Smooth muscle cell (in vitro differentiated cells): ENCODE data around the gene ELL. TPM values are rescaled to one million over a fixed set of nuclear protein-coding genes. Genes with fewer than 3 reads are reported as not detected.

Source experiments
- DNase-seq: peaks from one replicate; lab custom pipeline; 2025; ENCODE audit not compliant: unreplicated experiment; lab: John Stamatoyannopoulos, UW
- H2AFZ ChIP-seq: fragments of 200-600 bp; sonication (generic); 2 replicates; pipeline ENCODE4 v1.6.0; 2016; ENCODE audit warnings: antibody characterized with exemption, low read depth, mild to moderate bottlenecking
- H3F3A ChIP-seq: fragments of 200-600 bp; sonication (generic); 2 replicates; pipeline ENCODE4 v1.6.0; 2017; ENCODE audit warnings: antibody characterized with exemption, low read depth
- H3K27ac ChIP-seq: fragments of 200-600 bp; sonication (generic); 2 replicates; pipeline ENCODE4 v1.5.1; 2016; ENCODE audit warnings: low read depth, mild to moderate bottlenecking
- H3K27me3 ChIP-seq: fragments of 200-600 bp; sonication (generic); 2 replicates; pipeline ENCODE4 v1.6.1; 2016; ENCODE audit warnings: low read depth, mild to moderate bottlenecking
- H3K36me3 ChIP-seq: fragments of 200-600 bp; sonication (generic); 2 replicates; pipeline ENCODE4 v1.5.1; 2016; ENCODE audit warnings: low read depth
- H3K4me1 ChIP-seq: fragments of 200-600 bp; sonication (generic); 2 replicates; pipeline ENCODE4 v1.5.1; 2016; ENCODE audit warnings: low read depth
- H3K4me2 ChIP-seq: fragments of 200-600 bp; sonication (generic); 2 replicates; pipeline ENCODE4 v1.6.0; 2016; ENCODE audit warnings: mild to moderate bottlenecking
- H3K4me3 ChIP-seq: fragments of 200-600 bp; sonication (generic); 2 replicates; pipeline ENCODE4 v1.5.1; 2016; ENCODE audit warnings: mild to moderate bottlenecking
- H3K79me2 ChIP-seq: fragments of 200-600 bp; sonication (generic); 2 replicates; pipeline ENCODE4 v1.6.0; 2016; ENCODE audit warnings: low read depth, mild to moderate bottlenecking
- H3K9ac ChIP-seq: fragments of 200-600 bp; sonication (generic); 2 replicates; pipeline ENCODE4 v1.6.0; 2016; ENCODE audit warnings: low read depth
- H3K9me3 ChIP-seq: fragments of 200-600 bp; sonication (generic); replicated peaks from 2 replicates; pipeline ENCODE4 v1.5.1; 2016; ENCODE audit warnings: low read depth
- H4K20me1 ChIP-seq: fragments of 200-600 bp; sonication (generic); 2 replicates; pipeline ENCODE4 v1.6.0; 2016; ENCODE audit warnings: low read depth
- WGBS: methylation state at CpG from one replicate; pipeline ENCODE4 v1.1.7; 2016; ENCODE audit warnings: low lambda C conversion rate; 5-methylcytosine and 5-hydroxymethylcytosine counted together
- polyA plus RNA-seq: library from polyadenylated mRNA; unstranded; fragments of >200 nt; fragmentation: Nextera tagmentation; extraction: Ambion mirVana; gene quantifications from 2 replicates; pipeline ENCODE4 v1.2.1, GENCODE V29; 2016
- total RNA-seq: library from RNA; depleted of rRNA; stranded (reverse); fragments of >200 nt; gene quantifications from 2 replicates; pipeline ENCODE4 v1.2.3, GENCODE V29; 2014
- TF ChIP-seq, protein P1 (sequence below): fragments of 200-600 bp; sonication (generic); IDR thresholded peaks from 2 replicates; pipeline ENCODE4 v1.5.1; 2017; ENCODE audit warnings: borderline replicate concordance, mild to moderate bottlenecking, antibody characterized with exemption; ENCODE audit not compliant: insufficient read depth, poor library complexity, severe bottlenecking

ELL gene
- total and polyA plus RNA-seq, 2 experiments from 2014 or later, result 12.8 to 15.2 TPM

DNA sequence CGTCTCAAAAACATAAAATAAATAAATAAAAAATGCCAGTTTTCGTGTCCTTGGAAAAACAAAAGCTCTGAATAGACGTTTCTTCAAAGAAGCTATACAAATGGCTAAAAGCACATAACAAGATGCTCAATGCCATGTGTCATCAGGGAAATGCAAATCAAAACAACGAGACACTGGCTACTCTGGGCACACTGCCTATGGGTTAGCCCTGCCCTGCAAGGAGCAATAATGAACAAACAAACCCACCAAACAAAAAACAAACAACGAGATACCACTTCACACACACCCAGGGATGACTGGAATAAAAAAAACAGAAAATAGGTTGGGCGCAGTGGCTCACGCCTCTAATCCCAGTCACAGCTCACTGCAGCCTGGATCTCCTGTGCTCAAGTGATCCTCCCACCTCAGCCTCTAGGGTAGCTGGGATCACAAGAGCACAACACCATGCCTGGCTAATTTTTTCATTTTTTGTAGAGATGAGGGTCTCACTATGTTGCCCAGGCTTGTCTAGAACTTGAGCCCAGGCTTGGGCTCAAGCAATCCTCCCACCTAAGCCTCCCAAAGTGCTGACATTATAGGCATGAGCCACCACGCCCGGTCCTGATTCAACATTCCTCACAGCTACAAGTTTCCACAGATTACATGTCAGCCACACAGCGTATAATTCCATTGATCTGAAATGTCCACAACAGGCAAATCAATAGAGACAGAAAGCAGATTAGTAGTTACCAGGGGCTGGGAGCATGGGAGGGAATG is 68.4 kb downstream of the ELL start:
- H3F3A ChIP-seq, result no peaks in the 10 kb centered on the region

DNA sequence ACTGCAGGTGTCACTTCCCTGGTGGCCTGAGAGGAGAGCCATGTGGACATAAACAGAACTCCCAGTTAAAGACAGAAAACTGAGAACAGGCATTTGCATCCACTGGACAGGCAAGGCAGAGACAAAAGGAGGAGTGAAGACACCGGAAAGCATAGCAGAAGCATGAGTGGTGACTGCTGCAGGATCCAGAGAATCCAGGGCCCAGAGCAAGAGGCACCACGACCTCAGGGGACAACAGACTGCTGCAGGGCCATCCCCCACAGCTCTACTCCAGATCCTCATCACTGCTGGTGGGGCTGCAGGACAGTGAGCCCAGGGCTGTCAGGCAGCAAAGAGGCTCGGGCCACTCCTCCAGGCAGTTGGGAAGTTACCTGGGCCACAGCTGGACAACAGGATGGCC is 69.5 kb downstream of the ELL start:
- H3K4me3 ChIP-seq, result no peak overlapping the region
- no peaks in the 10 kb centered on the region for H3K79me2 ChIP-seq
- H3K4me1 ChIP-seq, result no peaks in the 10 kb centered on the region
- no peaks in the 10 kb centered on the region for H3K36me3 ChIP-seq
- H3K9ac ChIP-seq, result no peak overlapping the region
- no peak overlapping the region for H2AFZ ChIP-seq
- no peak overlapping the region for H3K4me2 ChIP-seq
- no peaks in the 10 kb centered on the region for H3F3A ChIP-seq
- H4K20me1 ChIP-seq, result peaks cover 66% of the 10 kb centered on the region
- no peaks in the 10 kb centered on the region for H3K9me3 ChIP-seq
- no peak for DNase-seq
- H3K27ac ChIP-seq, result no peak overlapping the region
- 72% methylated on average over 3 of the region's 3 CpGs for WGBS
- TF ChIP-seq, protein P1, sequence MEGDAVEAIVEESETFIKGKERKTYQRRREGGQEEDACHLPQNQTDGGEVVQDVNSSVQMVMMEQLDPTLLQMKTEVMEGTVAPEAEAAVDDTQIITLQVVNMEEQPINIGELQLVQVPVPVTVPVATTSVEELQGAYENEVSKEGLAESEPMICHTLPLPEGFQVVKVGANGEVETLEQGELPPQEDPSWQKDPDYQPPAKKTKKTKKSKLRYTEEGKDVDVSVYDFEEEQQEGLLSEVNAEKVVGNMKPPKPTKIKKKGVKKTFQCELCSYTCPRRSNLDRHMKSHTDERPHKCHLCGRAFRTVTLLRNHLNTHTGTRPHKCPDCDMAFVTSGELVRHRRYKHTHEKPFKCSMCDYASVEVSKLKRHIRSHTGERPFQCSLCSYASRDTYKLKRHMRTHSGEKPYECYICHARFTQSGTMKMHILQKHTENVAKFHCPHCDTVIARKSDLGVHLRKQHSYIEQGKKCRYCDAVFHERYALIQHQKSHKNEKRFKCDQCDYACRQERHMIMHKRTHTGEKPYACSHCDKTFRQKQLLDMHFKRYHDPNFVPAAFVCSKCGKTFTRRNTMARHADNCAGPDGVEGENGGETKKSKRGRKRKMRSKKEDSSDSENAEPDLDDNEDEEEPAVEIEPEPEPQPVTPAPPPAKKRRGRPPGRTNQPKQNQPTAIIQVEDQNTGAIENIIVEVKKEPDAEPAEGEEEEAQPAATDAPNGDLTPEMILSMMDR, result no peak
- H3K27me3 ChIP-seq, result no peaks in the 10 kb centered on the region

More for the DNA sequence above, 68.4 kb downstream of the ELL start:
- peaks cover 76% of the 10 kb centered on the region for H4K20me1 ChIP-seq
- DNase-seq, result no peak
- H3K36me3 ChIP-seq, result no peaks in the 10 kb centered on the region
- no peaks in the 10 kb centered on the region for H3K27me3 ChIP-seq
- no peak overlapping the region for H3K27ac ChIP-seq
- no peak overlapping the region for H3K4me3 ChIP-seq
- no peak overlapping the region for H3K4me2 ChIP-seq
- TF ChIP-seq, protein P1, result no peak
- 91% methylated on average over 10 of the region's 10 CpGs for WGBS
- H2AFZ ChIP-seq, result no peak overlapping the region
- H3K4me1 ChIP-seq, result no peaks in the 10 kb centered on the region
- no peak overlapping the region for H3K9ac ChIP-seq
- no peaks in the 10 kb centered on the region for H3K79me2 ChIP-seq
- no peaks in the 10 kb centered on the region for H3K9me3 ChIP-seq

DNA sequence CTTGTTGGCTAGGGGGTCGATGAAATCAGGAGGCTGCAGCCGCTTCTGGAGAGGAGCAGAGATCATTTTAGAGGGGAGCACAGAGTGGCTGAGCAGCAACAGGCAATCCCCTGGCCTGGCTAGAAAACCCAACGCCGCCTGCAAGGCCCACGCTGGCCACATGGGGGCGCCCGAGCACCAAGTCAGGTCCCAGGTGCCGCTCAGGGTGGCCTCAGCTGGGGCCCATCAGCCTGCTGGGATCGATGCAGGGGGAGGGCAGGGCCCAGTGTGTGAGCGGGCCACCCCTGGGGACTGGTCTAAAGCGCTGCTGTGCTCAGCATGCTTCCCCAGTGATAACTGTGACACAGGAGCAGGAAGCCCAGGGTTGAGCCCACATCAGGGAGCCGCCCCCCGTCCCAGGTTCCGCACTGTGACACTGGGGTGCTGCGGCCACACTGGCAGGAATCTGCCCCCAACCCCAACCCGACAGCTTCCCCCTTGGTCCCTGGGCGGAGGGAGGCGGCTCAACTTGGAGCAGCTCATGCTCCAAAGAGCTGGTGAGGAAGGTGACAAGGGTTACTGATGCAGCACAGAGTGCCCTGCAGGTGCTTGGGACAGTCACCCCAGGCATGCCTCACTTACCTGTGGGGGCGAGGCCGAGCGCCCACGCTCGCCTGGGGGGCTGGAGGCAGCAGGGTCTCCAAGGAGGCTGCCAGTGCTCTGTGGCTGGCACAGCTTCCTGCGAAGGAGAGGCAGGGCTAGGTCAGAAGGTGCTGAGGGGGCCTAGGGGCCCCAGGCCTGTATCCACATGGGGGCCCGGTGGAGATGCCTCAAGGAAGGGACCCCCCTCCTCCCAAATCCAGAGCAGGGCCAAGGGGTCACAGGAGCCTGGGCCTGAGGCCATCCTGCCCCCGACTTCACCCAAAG is 70.7 kb downstream of the ELL start:
- TF ChIP-seq, protein P1, result peak; percentile 97
- Histone ChIP-seq H3K79me2 (no peaks in the 10 kb centered on the region), H3K4me2 (no peak overlapping the region), H3K9ac (no peak overlapping the region), H2AFZ (no peak overlapping the region), H3K9me3 (no peaks in the 10 kb centered on the region), H4K20me1 (peaks cover 71% of the 10 kb centered on the region), H3K4me1 (no peaks in the 10 kb centered on the region), H3K36me3 (no peaks in the 10 kb centered on the region), H3K27ac (no peak overlapping the region), H3F3A (no peaks in the 10 kb centered on the region), H3K4me3 (no peak overlapping the region), H3K27me3 (no peaks in the 10 kb centered on the region)
- peak; percentile 87 for DNase-seq
- 56% methylated on average over 25 of the region's 26 CpGs for WGBS
